Endometrial microvascular endothelial cells (primary cell): ENCODE measurements around the gene PRMT2. TPM values are rescaled to one million over a fixed set of nuclear protein-coding genes. Genes with fewer than 3 reads are reported as not detected.

ENCODE experiments used
- in situ Hi-C: cut with HindIII; loops from 2 replicates; pipeline ENCODE4 v1.10.0; 2017; ENCODE audit warnings: low sequenced_read_pairs, low pct_unique_long_range_greater_than_20kb; ENCODE audit errors: inconsistent ontology term
- total RNA-seq: library from RNA; depleted of rRNA; stranded (reverse); fragments of >200 nt; gene quantifications from one replicate; pipeline ENCODE4 v1.2.3, GENCODE V29; 2015; ENCODE audit errors: inconsistent ontology term

Gene PRMT2
- total RNA-seq, 1 donor from 2014 or later = 169 TPM

DNA sequence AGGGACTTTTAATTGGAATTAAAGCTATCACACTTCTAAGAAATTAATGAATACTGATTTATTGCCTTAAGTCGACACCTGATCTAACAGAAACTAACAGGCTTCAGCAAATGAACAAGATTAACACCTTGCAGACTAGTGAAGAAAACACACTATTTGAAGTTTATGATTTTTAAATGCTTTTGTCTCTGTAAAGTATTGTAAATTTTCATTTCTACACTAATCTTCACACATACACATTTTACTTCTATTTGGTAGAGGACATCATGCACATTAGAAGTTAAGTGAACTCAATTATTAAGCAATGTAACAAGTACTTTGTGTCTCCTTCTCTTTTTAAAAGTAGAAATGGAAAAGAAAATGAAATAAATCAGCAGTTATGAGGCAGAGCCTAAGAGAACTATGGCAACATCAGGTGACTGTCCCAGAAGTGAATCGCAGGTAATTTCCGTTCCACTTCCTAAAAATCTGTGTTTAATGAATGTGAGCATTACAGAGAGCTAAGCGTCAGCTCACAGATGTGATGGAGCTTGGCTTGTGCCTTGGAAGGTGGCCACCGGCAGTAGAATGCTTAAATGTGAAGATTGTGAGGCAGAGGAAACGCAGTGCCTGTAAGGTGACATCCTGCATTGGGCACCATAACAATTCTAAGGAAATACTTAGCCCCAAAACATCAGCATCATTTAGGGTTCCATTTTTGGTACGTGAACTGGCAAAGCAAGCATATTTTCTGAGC lies 1.2 kb downstream of the PRMT2 start:
- in situ Hi-C loops = no loop called here

GRCh38 chr21:46637952-46638746 lies 2.7 kb downstream of the PRMT2 start:
- in situ Hi-C loops = no loop called here

- in situ Hi-C loops = no loop called here
Observed at GRCh38 chr21:46639489-46640386, 4.3 kb downstream of the PRMT2 start.

DNA sequence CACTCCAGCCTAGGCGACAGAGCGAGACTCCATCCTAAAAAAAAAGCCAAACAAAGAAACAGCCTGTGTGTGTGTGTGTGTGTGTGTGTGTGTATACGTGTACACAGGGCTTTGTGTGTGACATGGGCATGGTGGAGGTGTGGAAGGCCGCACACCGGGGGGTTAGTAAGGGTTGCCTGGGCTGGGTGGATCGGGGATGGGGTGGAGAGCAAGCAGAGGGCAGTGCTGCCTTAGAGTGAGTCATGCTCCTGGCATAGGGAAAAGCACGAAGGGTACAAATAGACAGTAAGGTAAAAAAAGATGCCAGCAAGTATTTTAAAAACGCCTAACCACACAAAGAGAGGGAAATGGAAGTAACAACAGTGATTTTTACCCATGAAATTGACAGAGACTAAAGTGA lies 6.2 kb downstream of the PRMT2 start:
- in situ Hi-C loops = no loop called here

DNA sequence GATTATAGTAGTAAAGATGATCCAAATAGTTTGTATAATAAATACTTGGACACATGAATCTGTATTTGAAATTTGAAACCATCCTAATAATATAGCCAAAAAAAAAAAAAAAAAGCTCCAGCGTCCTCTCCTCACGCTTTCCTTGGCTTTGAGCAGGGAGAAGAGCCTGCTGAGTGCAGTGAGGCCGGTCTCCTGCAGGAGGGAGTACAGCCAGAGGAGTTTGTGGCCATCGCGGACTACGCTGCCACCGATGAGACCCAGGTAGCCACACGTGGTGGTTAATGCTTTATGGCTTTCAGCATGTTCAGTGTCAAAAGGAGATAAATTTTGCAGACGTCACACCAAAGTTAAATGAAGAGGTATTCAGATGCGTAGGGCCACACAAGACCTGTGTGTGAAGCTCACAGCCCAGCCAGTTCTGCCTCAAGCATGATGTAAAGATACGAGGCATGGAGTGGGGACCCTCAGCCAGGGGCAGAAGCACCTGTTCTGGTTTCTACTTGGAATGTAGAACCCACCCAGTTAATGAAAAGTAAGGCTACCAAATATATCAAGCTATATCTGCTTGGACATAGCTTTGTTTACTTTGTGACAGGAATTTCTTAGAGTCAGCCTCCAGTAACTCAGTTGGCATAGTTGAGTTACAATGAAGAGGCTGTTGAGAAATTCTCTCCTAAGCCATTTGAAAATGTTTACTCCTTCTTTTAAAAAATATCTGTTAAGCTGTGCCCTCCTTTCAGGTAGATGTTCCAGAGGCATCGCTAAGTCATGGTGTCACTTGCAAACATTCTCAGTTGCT lies 8.1 kb downstream of the PRMT2 start:
- in situ Hi-C loops = no loop called here

GRCh38 chr21:46645840-46646239 lies 10.4 kb downstream of the PRMT2 start:
- in situ Hi-C loops = no loop called here

- in situ Hi-C loops = no loop called here
Observed at GRCh38 chr21:46646541-46647154, 11.2 kb downstream of the PRMT2 start.

- in situ Hi-C loops = no loop called here
Observed at GRCh38 chr21:46648539-46648938, 13.1 kb downstream of the PRMT2 start.

- in situ Hi-C loops = no loop called here
Observed at GRCh38 chr21:46649356-46649755, 13.9 kb downstream of the PRMT2 start.

DNA sequence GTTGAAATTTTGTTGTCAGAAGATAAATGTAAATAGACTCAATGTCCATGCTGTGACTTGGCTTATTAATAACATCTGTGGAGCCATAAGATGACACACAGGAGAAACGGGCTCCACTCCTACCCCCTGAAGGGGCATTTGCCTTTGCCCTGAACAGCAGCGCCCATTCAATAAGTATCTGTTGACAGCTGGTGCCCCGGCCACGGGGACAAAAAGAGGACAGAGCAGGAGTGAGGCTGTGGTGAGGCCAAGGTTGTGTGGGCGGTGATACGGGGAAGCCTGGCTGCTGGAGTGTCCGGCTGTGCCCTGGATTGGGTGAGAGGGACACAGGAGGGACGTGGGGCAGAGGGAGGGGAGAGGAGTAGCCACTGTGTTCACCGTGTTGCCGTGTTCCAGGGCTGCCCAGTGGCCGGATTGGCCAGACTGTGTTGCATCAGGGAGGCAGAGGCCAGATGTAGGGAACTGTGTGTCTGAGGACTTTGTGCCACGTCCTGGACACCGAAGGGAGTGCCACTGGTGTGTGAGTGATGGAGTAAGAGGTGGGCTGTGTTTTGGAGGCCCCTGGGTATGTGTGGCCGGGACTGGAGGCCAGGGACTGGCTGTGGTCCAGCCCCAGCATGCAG lies 15.1 kb downstream of the PRMT2 start:
- in situ Hi-C loops = no loop called here

GRCh38 chr21:46651121-46651520 lies 15.6 kb downstream of the PRMT2 start:
- in situ Hi-C loops = no loop called here

DNA sequence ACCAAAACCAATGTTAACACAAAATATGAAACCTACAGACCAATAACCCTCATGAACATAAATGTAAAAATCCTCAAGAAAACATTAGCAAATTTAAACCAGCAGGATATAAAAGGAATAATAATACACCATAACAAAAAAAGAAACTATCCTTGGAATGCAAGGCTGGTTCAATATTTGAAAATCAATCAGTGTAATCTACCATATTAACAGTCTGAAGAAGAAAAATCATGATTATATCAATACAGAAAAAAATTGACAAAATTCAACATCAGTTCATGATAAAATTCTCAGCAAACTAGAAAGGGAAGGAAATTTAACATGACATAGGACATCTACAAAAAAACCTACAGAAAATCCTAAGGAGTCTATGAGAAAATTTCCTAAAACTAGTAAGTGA lies 19.8 kb downstream of the PRMT2 start:
- in situ Hi-C loops = no loop called here

- in situ Hi-C loops = no loop called here
Observed at GRCh38 chr21:46656820-46657219, 21.3 kb downstream of the PRMT2 start.

DNA sequence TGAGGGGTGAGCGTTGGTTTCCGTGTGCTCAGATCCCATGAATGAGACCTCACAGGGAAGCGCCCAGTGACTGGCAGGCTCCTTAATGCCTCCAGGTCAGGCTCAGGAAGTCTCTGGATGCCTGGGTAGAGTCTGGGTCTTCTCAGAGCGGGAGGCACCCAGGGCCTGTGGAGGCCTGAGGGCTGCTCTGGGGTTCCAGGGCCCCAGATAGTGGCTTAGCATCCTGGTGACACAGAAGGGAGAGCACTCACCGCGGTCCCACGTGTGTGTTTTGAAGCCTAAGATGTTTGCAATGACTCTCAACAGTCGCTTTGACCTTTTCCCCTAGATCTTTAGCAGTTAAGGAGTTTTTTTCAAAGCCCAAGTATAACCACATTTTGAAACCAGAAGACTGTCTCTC lies 25.0 kb downstream of the PRMT2 start:
- in situ Hi-C loops = no loop called here

- in situ Hi-C loops = no loop called here
Observed at GRCh38 chr21:46661211-46661625, 25.7 kb downstream of the PRMT2 start.

DNA sequence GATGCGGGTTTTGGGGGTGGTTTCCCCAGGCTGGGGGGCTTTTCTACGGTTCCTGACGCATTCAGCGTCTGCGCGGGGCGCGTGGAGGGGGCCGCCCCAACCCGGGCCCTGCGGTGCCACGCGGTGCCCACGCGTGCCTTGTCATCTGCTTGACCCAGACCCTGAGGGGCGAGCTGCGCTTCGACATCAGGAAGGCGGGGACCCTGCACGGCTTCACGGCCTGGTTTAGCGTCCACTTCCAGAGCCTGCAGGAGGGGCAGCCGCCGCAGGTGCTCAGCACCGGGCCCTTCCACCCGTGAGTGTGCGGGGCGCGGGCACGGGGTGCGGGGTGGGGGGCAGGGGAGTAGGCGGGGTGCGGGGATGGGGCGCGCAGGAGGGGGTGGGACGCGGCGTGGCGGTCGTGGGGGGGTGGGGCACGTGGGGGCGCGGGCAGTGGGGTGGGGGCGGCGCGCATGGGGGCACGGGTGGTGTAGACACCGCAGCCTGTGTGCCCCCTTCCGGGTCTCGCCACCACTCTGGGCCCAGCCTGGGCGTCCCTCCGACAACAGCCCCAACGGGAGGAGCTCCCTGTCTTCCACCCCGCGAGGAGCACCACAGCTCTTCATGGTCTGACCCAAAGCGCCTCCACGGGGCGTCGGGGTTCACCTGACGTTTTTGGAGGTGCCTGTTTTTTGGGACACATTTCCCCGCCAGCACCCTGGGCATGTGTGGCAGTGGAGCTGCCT lies 26.3 kb downstream of the PRMT2 start:
- in situ Hi-C loops = no loop called here

DNA sequence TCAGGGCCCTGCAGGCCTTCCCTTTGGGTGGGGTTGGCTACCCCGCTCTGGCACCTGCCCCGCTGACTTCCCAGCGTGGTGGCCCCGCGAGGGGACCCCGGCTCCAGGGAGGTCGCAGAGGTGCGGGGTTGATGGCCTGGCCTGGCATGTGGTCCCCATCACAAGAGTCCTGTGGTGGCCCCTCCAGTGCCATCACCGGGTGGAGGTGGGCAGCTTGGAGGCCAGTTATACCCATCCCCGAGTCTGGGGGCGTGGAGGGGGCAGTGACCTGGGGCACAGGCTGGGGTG lies 26.8 kb downstream of the PRMT2 start:
- in situ Hi-C loops = no loop called here
